ENCODE measurements around the gene POU4F1.

GRCh38 chr13:78572459-78572858 lies 30.9 kb downstream of the POU4F1 start:
- TF ChIP-seq, protein P1, sequence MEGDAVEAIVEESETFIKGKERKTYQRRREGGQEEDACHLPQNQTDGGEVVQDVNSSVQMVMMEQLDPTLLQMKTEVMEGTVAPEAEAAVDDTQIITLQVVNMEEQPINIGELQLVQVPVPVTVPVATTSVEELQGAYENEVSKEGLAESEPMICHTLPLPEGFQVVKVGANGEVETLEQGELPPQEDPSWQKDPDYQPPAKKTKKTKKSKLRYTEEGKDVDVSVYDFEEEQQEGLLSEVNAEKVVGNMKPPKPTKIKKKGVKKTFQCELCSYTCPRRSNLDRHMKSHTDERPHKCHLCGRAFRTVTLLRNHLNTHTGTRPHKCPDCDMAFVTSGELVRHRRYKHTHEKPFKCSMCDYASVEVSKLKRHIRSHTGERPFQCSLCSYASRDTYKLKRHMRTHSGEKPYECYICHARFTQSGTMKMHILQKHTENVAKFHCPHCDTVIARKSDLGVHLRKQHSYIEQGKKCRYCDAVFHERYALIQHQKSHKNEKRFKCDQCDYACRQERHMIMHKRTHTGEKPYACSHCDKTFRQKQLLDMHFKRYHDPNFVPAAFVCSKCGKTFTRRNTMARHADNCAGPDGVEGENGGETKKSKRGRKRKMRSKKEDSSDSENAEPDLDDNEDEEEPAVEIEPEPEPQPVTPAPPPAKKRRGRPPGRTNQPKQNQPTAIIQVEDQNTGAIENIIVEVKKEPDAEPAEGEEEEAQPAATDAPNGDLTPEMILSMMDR (IDR thresholded peaks at IDR 0.05): no peak
- no peak for TF ChIP-seq POLR2A (IDR thresholded peaks at IDR 0.05)
- no peak for TF ChIP-seq POLR2AphosphoS5 (IDR thresholded peaks at IDR 0.05)

Data from sigmoid colon (tissue), 4 donors.